ENCODE data around the gene ABLIM2. TPM values are rescaled to one million over a fixed set of nuclear protein-coding genes. Genes with fewer than 3 reads are reported as not detected.
"Not testable (repeated sequence)": the region's sequence is repeated elsewhere in the genome, so short reads cannot be mapped to it uniquely, and the experiment has no call there.

Gene ABLIM2
- polyA plus RNA-seq, 3 donors = 3.2 to 12.3 (median 4.6) TPM

DNA sequence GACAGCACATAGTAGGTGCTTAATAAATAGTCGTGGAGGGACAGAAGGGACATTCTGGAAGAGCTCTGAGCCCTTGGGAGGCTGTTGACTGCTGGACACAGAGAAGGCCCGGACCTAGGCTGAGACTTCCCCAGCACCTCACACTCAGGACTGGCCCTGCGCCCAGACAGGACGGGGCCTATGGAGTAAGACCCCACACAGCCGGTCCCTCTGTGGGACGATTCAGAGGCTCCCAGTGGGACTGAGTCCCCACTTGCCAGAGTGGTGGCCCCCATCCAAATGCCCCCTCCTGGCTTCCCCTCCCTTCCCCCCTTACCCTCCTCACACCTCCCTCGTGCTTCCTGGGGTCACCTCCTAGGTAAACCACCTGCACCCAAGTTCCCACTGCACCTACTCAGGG is 8.9 kb downstream of the ABLIM2 start:
- 82 to 85% (median 83%) methylated on average over 7 of the region's 7 CpGs for WGBS, 3 donors
- no peak overlapping the region for H3K27ac ChIP-seq (ENCODE audit: low read depth, low read length)

DNA sequence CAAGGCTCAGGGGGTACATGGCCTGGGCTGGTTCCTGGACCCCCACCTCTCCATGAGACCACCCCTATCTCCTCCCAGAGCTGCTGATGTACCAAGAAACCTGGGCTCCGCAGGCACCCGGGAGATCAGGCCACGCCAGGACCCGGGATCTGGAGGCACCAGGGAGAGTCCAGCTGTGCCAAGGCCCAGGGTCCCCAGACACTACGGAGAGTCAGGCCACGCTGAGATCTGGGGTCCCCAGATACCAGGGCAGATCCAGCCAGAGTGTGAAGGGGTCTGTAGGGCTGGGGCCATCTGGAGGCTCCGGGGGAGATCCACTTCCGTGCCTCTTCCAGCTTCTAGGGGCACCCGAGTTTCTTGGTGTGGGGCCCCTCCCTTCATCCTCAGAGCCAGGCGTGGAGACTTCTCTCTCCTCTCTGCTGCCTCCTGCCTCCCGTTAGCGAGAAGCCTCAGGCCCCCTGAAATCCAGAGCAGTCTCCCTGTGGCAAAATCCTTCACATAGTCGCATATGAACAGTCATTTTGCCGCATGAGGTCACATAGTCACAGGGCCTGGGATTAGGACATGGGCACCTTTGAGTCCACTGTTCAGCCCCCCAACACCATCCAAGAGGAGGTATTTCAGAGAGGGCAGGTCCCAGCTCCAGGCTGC is 9.7 kb downstream of the ABLIM2 start:
- no peak overlapping the region for H3K27ac ChIP-seq (ENCODE audit: low read depth, low read length)
- 92 to 95% (median 93%) methylated on average over 14 of the region's 14 CpGs for WGBS, 3 donors

DNA sequence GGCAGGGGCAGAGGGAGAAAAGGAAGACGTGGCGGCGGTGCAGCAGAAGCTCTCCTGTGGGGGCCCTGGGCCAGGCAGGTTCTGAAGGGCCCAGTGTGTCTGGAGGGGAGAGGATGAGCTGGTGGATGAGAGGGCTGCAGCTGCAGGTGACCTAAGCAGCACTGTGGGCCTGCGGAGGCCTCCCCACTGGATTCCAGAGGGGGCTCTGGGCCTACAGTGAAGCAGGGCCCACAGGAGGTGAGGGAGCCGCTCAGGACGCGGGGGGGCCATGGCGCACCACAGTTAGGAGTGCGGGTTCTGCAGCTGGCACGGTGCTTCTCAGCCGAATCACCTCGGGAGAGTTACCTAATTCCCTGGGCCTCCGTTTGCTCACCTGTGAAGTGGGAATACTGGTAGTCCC is 10.5 kb downstream of the ABLIM2 start:
- no peak overlapping the region for H3K27ac ChIP-seq (ENCODE audit: low read depth, low read length)
- WGBS, 3 donors = 93 to 99% (median 94%) methylated on average over 13 of the region's 13 CpGs

DNA sequence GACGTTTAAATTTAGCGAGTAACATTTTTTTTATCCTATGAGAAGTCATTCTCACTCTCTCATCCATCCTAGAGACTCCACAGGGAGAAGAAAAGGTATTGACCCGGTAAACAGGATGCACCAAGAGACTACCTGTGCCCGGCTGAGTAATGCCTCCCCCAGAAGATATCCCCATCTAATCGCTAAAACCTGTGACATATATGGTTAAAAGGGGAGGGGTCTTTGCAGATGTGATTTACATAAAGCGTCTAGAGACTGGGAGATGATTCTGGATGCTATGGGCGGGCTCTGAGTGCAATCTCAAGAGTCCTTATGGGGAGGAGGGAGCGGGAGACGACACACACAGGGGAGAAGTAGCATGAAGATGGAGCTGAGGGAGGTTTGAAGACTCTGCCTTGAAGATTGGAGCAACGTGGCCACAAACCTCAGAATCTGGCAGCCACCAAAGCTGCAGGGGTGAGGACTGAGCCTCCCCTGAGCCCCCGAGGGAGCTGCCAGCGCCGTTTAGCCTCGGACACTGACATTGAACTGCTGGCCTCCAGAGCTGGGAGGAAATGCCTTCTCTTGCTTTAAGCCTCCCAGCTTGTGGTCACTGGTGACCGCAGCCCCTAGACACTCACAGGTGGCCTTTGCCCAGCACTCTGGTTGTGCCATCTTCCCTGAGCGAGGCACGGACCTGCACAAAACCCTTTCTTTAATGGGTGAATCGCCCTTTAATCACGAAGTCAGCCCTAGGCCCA is 11.2 kb downstream of the ABLIM2 start:
- WGBS, 3 donors = 67 to 83% (median 68%) methylated on average over 19 of the region's 19 CpGs
- no peak overlapping the region for H3K27ac ChIP-seq (ENCODE audit: low read depth, low read length)

DNA sequence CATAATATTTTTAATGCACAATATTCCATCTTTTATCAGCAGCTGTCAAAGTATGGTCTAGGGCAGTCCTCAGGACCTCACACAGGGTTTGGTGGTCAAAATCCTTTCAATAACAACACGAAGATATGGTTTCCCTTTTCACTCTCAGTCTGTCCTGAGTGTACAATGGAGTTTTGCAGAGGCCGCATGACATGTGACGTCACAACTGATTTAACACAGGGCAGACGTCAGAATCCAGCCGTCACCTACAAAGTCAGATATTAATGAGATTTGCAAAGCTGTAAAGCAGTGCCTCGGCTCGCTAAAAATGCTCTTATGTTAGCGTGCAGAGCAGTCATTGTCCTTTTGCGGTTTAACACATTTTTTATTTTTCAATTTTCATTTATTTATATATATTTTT is 12.5 kb downstream of the ABLIM2 start:
- H3K27ac ChIP-seq (ENCODE audit: low read depth, low read length) = no peak overlapping the region
- 78 to 87% (median 85%) methylated on average over 9 of the region's 9 CpGs for WGBS, 3 donors

DNA sequence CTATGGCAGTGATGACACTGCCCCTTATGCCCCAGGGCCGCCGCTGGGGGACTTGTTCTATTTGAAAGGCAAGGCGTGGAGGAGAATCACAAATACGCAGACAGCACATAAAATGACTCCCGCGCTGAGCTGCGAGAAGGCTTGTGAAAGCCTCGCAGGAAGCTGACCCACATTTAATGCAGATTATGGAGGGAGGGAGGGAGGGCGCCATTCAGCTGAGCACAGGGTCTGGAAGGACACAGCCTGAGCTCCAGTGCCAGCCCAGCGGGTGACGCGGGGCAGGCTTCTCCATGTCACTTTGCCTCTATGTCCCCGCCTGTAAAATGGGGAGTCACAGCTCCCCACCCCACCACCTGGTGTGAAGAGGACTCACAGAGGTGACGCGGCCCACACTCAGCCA is 14.3 kb downstream of the ABLIM2 start:
- no peak overlapping the region for H3K27ac ChIP-seq (ENCODE audit: low read depth, low read length)
- WGBS, 3 donors = 41 to 67% (median 47%) methylated on average over 15 of the region's 15 CpGs

DNA sequence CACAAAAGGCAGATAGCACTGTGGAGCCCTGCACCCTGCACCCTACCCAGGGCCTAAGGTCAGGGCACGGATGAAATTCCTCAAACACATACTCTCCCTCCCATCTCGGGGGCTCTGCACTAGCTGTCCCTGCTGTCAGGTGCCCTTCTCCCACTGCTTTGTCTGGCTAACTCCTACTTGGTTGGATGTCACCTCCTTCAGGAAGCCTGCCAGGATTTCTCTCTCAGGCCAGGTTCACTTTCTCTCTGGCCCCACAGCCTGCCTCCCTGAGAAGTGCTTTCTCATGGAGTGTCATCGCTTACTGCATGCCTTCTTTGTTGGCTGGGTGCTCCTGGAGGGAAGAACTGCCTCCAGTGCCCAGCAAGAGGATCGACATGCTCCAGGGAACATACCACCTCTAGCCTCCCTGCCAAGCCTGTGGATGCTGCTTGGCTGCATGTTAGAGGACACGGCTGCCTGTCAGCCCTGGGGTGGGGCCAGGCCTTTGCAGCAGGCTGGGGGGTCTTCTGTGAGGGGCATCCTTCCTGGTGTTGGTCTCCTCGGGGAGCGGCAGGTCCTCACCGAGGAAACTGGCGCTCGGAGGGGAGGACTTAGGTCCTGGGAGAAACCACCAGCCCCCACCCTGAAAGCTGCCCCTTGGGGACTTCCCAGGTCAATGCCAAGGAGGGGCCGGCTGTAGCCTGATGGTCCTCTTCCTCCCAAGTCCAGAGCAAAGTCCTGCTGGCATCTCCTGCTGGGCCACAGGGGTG is 15.0 kb downstream of the ABLIM2 start:
- 74 to 88% (median 83%) methylated on average over 11 of the region's 11 CpGs for WGBS, 3 donors
- no peak overlapping the region for H3K27ac ChIP-seq (ENCODE audit: low read depth, low read length)

DNA sequence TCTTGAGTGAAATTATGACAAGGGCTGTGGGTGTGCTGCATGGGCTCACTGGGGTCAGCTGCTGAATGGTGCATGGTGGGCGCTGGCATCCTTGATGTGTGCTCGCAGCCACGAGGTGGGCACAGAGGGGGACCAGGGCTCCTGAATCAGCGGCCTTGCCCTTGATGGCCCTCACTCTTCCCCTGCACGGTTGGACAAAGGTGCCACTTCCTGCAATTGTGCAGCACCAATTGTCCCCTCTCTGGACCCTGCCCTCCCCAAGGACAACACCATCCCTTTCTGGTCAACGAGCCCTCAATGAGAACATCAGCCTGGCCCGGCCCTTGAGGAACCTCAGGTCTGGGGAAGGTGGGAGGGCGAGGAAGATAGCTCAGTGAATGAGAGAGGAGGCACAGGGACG is 16.1 kb downstream of the ABLIM2 start:
- 68 to 79% (median 77%) methylated on average over 9 of the region's 9 CpGs for WGBS, 3 donors

DNA sequence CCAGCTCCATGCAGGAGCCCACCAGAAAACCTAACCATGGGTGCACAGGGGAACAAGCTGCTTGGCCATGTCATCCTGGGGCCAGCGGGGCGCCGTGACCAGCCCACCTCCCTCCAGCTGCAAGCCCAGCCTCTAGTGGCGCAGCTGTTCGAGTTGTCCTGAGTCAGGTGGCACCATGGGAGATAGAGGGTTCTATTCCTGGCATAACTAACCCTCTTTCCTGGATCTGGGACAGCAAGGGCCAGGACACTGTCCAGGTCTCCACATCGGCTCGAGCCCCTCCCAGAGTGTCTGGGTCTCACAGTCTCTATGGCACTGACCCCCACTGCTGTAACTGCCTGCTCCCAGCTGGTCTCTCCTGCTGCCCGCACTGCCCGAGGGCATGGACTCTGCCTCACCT is 16.7 kb downstream of the ABLIM2 start:
- H3K27ac ChIP-seq (ENCODE audit: low read depth, low read length) = no peak overlapping the region
- 88 to 93% (median 89%) methylated on average over 9 of the region's 9 CpGs for WGBS, 3 donors

More for the DNA sequence above, 16.1 kb downstream of the ABLIM2 start:
- H3K27ac ChIP-seq (ENCODE audit: low read depth, low read length) = no peak overlapping the region

DNA sequence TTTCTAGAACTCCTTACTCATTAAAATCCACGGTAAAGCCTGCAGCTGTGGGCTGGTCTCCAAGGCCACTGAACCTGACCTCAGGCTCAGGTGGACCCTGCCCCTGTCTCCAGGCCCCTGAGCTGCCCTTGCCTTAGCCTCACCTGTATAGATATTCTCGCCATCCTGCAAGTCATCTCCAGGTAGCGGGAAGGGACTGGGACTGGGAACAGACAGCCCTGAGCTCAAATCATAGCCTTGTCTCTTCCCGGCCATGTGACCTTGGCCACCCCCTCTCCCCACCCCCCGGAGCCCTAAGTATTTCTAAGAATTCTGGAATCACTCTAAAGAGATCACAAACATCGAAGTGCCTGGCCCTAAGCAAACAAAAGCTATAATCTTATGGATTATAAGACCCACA is 17.7 kb downstream of the ABLIM2 start:
- 60 to 86% (median 72%) methylated on average over 6 of the region's 6 CpGs for WGBS, 3 donors
- no peak overlapping the region for H3K27ac ChIP-seq (ENCODE audit: low read depth, low read length)

DNA sequence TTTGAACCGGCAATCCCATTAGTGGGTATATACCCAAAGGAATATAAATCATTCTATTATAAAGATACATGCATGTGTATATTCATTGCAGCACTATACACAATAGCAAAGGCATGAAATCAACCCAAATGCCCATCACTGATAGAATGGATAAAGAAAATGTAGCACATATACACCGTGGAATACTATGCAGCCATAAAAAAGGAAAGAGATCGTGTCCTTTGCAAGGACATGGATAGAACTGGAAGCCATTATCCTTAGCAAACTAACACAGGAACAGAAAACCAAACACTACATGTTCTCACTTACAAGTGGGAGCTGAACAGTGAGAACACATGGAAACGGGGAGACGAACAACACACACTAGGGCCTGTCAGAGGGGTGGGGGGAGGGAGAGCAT is 18.9 kb downstream of the ABLIM2 start:
- 97 to 98% (median 97%) methylated on average over 5 of the region's 5 CpGs for WGBS, 3 donors

DNA sequence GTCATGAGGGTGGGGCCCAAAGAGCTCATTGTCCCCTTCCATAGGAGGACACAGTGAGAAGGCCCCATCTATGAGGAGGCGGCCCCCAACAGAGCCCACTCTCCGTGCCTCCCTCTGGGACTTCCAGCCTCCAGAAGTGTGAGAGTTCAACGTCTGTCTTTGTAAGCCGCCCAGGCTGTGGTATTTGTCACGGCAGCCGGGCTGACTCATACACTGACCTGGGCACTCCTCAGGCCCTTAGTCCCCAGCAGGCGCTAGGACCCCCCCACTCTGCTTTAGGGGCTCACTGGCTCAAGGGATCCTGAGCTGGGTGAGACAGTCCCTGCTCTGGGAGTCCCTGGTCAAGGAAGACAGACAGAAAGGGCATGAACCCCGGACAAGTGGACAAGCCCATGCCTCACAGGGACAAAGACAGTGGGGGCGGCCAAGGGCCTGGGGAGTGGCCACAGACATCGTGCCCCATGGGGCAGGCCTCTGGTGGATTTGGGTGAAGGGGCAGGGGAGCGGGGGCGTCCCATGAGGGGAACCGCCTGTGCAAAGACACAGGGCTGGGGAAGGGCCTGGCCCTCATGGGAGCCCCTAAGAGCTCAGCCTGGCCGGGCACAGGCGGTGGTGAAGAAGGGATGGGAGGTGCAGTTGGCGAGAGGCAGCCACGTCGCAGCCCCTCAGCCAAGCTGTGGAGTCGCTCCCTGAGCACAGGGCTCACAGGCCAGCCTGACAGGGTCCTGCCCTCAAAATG is 21.5 kb downstream of the ABLIM2 start:
- 90 to 97% (median 91%) methylated on average over 19 of the region's 19 CpGs for WGBS, 3 donors
- H3K27ac ChIP-seq (ENCODE audit: low read depth, low read length) = no peak overlapping the region

More for the DNA sequence above, 18.9 kb downstream of the ABLIM2 start:
- not testable (repeated sequence) for H3K27ac ChIP-seq (ENCODE audit: low read depth, low read length)

DNA sequence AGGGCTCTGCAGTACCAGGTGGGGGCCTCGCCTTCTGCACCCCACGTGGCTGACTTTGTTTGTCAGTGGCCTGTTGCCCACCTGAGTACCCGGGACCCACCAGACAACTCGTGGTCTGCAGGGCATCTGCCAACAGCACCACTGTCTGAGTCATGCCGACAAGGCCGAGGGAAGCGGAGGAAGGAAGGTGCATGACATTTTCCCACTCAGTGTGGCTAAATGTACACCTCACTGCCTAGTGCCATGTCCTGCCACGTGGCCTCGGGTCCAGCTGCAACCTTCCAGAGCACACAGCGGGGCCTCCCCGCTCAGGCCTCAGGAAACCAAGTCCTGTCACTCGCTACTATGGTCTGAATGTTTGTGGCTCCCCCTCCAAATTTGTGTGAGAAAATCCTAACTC is 22.1 kb downstream of the ABLIM2 start:
- WGBS, 3 donors = 69 to 87% (median 78%) methylated on average over 12 of the region's 12 CpGs
- H3K27ac ChIP-seq (ENCODE audit: low read depth, low read length) = no peak overlapping the region

DNA sequence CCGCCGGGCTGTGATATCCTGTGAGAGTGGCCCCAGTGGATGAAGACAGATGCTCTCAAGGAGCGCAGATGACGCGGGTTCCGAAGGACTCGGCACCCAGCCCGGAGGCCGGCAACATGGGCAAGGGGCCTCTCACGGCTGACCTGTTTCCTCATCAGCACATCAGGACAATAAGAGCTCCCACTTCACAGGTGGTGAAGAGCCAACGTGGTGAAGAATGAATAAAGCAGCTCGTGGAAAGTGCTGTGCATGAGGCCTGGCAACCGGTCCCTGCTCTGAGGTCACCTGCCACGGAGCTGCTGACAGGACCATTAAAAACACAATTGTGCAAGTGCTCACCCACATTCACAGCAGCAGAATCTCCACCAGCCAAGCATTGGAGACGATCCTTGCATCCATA is 22.9 kb downstream of the ABLIM2 start:
- WGBS, 3 donors = 87 to 93% (median 87%) methylated on average over 15 of the region's 15 CpGs

DNA sequence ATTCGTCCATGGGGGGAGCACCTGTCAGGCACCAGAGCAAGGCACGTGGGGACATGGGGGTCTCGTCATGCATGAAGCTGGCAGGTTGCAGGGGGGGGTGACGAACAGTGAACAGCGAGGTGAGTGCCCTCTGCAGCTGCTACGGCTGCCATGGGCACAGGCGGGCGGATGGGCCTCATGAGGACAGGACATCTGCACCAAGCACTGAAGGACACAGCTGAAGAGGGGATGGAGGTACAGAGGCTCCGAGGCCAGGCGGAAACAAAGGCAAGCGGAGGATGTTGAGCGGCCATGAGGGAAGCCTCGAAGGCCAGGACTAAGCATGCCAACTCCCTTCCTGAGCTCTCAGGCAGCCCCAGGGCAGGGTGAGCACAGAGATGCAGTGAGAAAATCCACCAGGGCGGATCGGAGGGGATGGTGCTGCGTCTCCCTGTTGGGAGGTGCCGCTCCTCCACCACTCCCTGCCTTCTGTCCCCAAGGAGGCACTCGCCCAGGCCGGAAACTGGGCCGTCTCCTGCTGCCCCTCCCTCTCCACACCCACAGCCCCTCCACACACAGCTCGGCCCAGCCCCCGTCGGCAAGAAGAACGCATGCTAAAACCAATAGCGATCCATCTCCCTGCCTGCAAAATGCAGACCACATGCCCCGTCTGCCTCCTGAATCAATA is 24.6 kb downstream of the ABLIM2 start:
- H3K27ac ChIP-seq (ENCODE audit: low read depth, low read length) = no peak overlapping the region
- 61 to 80% (median 64%) methylated on average over 24 to 26 of the region's 26 CpGs for WGBS, 3 donors

More for the DNA sequence above, 22.9 kb downstream of the ABLIM2 start:
- no peak overlapping the region for H3K27ac ChIP-seq (ENCODE audit: low read depth, low read length)

DNA sequence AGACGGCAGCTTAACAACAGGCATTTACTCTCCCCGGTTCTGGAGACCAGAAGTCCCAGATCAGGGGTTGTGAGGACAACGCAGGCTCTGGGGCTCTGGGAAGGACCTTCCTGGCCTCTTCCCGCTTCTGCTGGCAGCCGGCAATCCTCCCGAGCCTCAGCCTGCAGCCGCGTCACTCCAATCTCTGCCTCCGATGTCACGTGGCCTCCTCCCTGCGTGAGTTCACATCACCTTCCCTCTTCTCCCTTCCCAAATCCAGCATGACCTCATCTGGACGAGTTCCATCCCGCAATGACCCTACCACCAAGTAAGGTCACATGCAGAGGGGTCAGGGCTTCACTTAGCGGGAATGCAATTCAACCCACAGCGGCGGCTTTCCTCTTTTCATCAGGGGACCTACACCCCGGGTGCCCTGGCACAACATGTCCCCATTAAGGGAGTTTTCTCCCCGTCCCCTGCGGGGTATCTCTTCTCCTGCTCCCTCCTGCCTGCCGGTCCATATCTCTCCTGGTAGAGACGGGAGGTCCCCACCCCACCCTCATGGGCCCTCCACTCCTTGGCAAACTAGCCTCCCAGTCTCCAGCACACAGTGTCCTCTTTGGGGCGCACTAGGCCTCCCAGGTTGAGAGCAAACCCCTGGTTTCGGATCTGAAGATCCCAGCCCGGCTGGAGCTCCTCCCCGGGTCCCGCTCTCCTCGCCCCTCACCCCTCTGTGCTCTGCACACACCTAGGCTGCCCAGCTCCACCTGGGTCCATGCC is 25.5 kb downstream of the ABLIM2 start:
- WGBS, 3 donors = 70 to 87% (median 74%) methylated on average over 25 to 27 of the region's 27 CpGs
- H3K27ac ChIP-seq (ENCODE audit: low read depth, low read length) = no peak overlapping the region

DNA sequence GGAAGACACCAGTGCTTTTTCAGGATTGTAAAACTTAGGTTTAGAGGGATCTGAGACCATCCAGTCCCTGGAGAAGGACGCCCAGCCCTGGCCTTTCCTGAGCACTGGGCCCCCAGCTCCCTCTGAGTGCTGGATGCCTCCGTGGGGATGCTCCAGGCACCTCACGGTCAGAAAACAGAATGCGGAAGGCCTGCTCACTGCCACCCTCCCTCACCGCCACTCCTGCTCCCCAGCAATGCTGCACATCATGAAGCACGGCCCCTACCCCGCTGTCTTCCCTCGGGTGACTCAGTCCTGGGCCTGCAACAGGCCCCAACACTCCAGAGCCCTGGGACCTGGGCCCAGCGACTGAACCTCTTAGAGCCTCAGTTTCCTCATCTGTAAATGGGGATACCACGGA is 26.2 kb downstream of the ABLIM2 start:
- 85 to 90% (median 88%) methylated on average over 10 of the region's 10 CpGs for WGBS, 3 donors
- no peak overlapping the region for H3K27ac ChIP-seq (ENCODE audit: low read depth, low read length)

Data from adipose tissue (tissue), 3 donors.